GM10847 (cell line): ENCODE results near the gene ST3GAL3.

Experiments
- POLR2A ChIP-seq: IDR thresholded peaks from 2 replicates; pipeline ENCODE4 v1.6.1; 2011; ENCODE audit not compliant: insufficient read length; ENCODE audit errors: extremely low read depth

Gene ST3GAL3

DNA sequence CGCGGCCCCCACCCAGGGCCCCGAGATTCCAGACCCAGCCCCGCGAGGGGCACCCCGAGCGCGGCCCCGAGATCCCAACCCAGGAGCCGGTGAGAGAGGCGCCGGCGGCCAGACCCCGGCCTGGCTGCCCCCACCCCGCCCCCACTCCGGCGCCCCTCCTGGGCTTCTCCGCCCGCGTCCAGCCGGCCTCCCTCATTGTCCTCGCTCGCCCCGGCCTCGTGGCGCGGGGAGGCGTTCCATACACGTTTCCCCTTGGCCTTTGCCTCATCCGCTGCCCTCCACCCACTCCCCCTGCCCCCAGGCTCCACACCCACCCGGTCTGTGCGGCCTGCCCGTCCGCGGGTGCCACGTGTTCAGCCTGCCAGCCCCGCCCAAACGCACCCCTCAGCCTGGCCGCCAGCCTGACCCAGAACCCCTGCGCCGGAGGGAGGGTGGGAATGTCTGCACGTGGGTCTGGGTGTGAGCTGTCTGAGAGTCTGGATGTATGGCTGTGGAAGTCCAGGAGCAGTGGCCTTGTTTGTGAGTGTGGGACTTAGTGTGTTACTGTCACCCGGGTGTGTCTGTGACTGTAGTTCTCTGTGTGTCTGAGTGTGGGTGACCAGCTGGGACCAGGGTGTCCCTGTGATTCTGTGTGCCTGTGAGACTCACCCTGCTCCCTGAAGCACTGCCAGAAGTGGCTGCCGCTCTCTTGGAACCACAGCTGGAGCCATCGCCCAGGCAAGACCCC, 272.4 kb downstream of the ST3GAL3 start:
- TF ChIP-seq POLR2A = no peak

DNA sequence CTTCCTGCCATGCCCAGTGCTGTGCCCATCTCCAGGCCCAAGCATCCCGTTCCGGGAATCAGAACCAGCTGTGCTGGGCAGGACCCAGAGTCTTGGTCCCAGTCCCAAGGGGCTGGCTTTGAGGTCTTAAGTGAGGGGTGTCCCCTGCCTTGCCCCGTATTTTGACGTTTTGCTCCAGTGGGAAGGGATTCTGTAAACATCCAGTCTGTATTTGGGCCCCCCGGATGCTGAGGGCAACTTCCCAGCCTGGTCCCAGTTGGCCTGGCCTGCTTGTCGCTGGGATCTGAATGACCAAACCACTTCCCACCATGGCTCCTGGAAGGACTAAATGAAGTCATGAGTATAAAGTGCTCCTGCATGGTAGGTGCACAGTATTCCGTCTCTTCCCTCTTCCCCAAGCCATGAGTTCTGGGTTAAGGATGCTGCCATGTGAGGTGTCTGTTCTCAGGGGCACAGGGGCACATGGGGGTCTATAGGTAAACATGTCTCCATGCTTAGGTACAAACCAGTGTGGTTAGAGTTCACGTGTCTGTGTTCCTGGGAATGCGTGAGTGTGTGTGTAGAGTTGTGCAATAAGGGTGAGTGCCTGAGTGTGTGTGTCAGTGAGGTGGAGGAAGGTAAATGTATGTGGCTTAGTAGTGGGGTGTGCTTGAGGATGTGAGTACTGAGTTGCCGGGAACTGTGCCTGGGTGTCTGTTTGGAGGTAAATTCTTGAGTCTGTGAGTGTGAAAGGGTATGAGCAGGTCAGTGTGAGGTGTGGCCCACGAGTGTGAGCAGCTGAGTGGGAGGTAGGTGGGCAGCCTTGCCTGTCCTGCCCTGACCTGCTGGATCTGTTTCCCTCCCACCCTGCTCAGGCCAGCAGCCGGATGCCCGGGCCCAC, 273.2 kb downstream of the ST3GAL3 start:
- no peak for TF ChIP-seq POLR2A
